HG02588 (cell line): Measurements from ENCODE around the gene TOX2.

Experiments
- ATAC-seq: cut with Tn5 transposase; IDR thresholded peaks from one replicate; pipeline ENCODE4 v1.9.1; 2021; ENCODE audit warnings: mild to moderate bottlenecking, moderate library complexity; ENCODE audit not compliant: unreplicated experiment

TOX2 gene

DNA sequence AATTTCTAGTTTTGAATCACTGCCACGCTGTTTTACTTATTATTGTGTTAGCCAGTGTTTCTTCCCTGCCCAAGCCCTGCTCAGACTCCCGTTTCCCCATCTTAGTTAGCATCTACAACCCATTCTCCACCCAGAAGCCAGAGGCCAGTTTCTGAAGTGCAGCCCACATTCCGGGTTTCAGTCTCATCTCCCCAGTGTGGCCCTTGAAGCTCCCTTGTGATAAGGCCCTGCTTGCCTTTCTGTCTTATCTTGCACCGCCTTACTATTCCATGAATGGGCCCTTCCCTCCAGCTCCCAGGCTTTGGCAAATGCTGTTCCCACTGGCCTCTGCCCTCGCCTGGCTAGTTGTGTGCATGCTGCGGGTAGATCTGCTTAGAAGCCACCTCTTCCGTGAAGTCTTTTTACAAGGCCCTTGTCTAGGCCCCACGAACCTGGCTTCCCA is 41.1 kb downstream of the TOX2 start:
- ATAC-seq = peak; percentile 10

DNA sequence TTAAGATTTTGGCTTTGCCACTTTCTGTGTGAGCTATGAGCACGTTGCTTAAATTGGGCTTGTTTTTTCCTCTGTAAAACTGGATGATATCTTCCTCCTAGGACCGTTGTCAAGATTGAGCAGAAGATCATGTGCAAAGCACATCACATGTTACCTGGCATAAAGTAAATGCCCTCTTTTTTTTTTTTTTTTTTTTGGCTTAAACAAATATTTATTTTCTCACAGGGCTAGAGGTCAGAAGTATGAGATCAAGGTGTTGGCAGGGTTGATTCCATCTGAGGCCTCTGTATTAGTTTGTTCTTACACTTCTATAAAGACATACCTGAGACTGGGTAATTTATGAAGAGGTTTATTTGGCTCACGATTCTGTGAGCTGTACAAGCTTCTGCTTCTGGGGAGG is 42.7 kb downstream of the TOX2 start:
- no peak for ATAC-seq

DNA sequence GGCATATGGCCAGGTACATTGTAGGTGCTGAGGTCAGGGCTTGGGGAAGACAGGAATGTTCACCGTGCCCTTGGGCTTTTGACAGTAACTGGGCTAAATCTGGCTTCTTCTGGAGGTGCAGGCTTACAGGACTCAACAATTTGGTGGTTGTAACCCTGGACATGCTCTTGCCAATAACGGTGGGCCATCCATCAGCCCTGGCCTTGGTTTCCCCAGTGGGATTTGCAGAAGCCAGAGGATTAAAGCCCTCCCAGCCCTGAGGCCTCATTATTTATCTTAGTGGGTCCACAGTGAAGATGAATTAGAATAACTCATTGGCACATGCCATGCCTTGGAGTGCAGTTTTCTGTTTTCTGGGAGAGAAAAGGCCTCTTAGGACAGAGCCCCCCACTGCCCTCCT is 44.0 kb downstream of the TOX2 start:
- no peak for ATAC-seq

DNA sequence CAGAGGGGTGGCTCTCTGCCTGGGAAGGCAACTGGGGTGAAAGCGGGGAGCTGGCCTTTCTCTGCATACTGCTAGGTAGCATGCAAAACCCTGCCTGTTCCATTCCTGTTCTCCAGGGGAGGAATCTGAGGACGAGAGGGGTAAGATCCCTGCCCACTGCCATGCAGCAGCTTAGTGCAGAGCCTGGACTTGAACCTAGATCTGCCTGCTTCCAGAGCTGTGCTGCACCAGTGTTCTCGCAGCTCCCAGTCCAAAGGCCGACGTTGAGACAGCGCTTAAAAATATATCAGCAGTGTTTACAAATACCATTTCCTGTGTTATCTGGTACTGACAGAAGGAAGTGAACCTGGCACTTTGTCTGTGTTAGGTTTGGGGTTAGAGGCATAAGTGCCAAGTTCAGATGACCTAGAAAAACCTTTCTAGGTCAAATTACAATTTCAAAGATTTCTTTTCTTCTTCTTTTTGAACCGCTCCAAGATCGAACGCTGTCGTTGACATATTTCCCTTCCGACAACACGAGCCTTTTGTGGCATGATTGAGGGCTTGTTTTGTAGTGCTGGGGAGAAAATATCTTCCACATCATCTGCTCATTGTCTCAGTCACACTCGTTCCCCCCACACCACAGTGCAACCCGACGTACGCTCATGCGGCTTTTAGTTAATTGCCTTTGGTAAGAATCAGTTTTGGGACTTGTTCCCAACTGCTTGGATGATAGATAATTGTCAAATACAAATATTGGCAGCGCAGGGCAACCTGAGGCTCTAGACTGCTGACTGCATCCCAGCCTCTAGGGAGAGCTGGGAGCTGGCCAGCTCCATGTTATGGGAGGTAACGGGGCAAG is 44.6 kb downstream of the TOX2 start:
- no peak for ATAC-seq

DNA sequence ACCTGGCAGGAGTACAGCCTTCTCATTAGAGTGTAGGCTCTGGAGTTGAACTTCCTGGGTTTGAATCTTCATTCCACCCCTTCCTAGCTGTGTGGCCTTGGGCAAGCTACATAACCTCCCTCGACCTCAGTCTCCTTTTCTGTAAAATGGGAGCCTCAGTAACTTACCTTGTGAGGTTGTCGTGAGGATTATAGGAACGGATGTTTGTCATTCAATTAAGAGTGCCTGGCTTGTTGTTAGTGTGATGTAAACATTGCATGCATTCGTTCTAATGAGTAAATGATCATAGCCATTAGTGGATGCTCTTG is 45.2 kb downstream of the TOX2 start:
- ATAC-seq = no peak

DNA sequence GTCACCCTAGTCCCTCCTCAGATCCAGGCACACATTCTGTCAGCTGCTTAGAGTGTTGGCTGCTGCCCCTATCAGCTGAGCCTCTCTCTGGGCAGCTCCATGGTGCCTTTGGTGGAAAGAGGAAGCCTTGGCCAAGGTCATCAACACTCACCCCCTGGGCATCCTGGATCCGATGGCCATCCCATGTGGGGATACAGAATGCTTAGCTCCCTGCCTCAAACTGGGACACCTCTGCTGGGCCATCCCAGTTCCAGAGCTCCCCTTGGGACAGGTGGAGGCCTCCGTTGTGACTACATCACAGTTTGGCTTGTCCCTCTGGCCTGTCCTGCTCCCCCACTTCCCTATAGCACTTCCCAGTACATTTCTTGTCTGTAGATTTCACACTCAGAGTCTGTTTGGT is 45.6 kb downstream of the TOX2 start:
- ATAC-seq = no peak

DNA sequence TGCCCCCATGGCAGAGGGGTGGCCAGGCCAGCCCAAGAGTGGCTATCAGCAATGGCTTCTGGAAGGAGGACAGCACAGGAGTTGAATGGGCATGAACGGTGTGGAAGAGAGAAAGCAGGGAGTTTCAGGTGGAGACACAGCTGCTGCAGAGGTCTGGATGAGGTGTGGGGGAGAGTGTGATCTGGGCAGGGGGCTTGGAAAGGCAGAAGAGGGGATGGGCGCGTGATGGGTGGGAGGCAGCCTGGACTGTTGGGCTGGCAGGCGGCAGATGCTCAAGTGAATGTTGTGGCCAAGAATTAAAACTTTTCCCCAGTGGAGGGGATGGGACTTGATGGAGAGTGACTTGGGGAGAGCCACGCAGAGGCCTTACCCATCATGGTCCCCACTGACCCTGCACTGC is 46.5 kb downstream of the TOX2 start:
- no peak for ATAC-seq

DNA sequence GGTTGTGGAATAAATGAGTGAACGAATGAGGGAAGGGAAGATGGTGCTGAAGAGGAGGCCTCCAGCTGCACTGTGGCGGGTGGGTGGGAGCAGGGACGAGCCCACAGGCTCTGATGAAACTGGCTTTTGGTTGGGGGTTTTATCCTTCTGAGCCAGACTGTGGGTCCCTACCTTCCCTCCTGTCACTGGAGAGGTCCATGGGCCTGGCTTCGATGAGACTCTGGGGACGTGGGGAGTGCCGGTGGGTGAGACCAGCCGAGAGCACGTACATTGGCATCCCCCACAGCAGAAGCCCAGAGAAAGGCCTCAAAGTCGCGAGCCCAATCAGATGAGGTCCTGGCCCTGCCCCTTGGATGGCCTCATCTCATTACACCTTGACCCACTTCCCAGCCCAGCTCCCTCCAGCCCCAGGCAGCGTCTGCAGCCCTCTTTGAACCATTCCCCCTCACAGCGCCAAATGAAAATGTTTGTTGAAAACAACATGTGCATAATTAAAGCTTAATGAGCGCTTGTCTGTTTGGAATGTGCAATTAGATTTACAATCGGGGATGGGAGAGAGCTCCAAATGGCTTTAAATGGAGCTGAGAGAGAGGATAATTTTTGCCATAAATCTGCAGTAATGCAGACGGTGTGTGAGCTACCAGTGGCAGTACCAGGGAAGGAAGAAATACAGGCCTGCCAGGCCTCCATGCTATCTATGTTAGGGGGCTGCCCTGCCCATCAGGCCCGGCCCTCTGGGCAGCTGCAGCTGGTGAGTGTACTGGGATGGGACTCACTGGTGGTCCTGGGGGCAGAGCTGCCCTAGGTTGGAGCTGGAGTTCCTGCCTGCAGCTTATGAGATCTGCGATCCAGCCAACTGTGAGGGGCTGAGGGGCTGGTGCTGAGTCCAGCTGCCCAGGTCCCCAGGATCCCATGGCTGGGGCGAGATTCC is 47.2 kb downstream of the TOX2 start:
- ATAC-seq = no peak

DNA sequence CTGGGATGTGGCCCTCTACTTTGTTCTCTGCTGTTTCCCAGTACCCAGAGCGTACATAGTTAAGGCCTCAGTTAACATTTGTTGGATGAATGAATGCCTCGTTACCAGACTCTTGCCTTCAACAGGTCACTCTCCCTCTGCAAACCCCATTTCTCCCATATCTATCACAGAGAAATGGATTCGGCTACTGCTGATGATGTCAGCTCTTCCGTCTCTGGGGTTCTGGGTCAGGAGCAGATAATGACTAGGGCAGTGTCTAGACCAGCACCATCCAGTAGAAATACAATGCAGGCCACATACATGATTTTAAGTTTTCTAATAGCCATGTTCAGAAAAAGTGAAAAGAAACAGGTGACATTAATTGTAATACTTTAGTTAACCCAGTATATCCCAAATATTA is 47.9 kb downstream of the TOX2 start:
- ATAC-seq = no peak

DNA sequence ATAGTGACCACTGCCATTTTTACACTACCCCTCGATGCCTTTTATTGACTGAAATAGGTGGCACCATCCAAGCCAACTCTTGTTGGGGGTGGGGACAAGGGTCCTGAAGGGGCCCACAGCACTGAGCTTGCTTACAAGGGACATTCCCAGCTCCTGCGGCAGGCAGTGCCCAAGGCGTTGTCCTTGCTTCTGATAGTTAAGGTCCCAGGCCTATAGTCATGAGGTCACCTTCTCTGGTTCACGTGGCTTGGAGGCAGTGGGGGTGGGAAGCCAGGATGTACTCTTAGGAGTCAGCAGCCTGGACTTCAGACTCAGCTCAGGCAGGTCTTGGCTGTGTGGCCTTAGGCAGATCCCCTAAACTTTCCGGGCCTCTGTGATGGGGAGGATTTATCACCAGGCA is 48.6 kb downstream of the TOX2 start:
- no peak for ATAC-seq

DNA sequence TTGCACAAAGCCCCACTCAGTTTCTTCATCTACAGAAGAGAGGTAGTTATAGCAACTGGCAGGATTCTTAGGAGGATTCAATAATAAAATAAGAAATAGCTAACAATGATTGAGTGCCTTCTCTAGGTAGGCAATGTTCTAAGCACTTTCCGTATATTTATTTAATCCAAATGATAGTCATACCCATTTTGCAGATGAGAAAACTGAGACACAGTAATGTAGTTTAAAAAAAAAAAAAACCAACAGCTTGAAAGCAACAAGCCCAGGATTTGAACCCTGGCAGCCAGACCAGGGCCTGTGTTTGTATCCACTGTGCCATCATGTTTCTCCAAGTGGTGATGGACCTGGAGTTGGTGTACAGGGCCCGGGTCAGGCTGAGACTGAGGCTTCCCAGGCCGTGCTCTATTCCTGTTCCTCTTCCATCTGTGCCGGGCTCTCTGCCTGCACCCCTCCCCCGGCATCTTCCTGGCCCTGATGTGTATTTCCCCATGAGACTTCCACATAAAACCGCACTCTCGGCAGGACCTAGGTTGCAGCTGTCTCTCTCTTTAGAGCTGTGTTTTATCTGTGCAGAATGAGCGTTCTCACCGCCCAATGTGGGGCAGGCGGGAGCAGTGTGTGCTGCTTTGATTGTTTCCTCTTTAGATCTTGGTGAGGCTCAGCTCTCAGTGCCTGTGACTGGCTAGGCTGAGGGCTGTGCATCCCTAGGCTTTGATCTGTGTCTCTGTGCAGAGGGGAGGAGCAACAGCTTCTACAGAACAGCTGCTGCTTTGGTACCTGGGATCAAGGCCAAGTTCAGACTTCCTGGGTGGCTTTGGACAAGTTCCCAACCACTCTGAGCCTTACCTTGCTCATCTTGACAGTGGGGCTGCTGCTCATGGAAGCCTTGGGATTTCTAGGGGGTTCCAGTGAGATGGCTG is 49.5 kb downstream of the TOX2 start:
- ATAC-seq = no peak

DNA sequence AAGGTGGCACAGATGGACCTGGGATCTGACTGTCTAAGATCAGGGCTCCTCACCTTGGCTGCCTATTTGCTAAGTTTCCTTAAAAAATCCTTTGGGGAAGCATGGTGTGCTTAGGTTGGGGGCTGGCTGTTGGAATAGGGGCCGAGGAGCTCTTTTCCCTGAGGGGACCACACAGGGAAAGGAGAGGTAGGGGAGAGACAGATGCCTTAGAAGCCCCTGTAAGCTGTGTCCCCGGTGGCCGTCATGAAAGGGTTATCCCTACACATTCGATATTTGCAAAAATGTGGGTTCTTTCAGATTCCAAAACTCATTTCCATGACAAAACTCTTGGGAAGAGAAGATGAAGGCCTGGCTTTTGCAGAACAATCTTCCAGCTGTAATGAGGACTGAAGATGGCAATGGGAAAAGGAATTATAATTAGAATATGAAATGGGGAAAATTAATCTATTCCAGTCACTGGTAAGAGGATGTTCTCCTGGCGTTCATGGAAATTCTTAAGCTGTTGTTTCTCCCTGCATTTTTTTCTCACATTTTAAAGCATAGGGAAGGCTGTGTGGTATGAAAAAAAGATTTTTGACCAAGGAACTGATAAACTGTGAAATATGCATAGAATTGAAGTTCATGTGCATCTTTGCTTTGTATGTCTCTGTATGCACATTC is 53.8 kb downstream of the TOX2 start:
- no peak for ATAC-seq

DNA sequence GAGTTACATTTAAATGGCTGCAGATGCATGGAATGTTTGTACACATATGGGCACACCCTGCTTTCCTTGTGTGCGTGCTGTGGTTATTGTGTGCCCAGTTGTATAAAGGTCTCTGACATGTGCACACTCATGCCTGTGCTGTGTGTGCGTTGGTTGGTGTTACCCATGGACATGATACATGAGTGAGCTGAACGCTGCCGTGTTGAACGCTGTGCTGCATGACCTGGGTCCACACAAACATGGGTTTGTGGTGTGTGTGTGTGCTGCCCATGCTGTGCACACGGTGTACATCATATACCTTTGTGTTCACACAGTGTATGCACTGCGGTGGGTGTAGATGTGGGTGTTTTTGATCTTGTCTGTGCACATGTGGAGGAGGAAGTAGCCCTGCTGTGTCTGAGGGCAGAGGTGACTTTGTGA is 54.4 kb downstream of the TOX2 start:
- ATAC-seq = no peak

DNA sequence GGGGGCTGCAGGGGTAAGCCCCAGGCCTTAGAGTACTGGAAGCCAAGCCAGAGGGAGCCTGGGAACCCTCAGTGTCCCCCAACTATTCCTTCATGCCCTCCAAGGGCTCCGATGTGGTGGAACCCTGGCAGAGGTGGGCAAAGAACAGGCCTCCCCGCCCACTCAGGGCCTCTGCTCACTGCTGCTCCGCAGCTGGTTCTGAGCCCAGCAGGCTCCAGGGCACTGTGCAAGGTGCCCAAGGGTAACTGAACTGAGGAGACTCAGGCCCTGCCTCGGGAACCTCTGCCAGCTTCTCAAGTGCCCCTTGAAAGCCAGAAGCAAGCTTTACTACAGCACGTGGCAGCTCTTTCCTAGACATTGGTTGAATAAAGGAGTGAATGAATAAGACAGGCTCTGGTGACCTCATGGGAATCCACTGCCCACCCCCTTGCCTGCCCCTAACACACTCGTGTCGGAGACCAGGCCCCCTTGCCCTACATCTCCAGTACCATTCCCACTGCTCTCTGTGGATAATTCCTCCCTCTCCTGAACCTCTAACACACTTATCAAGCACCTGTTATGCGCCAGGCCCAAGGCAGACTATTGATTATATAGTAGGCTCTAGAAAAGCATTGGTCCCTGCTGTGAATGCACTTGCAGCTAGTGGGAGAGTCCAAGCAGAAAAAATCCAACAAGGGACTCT is 55.0 kb downstream of the TOX2 start:
- no peak for ATAC-seq

DNA sequence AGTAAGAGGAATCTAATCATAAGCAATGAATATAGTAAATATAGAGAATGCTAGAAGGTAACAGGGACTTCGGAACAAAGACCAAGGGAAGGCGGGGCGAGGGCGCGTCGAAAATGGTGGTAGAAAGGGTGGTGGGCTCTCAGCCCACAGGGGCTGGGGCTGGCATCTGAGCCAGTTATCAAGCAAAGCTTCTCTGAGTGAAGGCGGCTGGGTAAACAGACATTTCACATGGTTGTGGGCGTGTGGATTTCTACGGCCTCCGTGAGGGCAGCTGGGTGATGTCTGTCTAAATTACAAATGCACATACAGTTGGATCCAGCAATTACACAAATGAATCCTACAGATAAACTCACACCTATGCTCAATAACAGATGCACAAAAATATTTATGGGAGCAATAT is 56.6 kb downstream of the TOX2 start:
- no peak for ATAC-seq

DNA sequence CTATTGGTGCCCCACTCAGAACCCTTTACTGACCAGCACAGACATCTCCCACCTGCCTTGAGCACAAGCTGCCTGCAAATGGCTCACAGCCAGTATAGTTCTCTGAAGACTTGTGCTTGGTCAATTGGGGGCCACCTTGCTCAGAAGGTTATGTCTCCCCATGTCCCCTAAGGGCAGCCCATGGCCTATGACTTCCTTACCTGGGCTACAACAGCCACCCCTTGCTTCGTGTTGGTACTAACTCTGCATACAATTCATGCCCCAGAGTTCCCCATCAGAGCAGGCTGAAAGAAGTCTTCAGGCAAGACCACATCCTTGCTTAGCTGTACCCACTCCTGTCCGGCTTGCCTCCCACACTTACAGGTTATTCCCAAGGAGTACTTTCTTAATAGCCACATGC is 57.4 kb downstream of the TOX2 start:
- no peak for ATAC-seq

DNA sequence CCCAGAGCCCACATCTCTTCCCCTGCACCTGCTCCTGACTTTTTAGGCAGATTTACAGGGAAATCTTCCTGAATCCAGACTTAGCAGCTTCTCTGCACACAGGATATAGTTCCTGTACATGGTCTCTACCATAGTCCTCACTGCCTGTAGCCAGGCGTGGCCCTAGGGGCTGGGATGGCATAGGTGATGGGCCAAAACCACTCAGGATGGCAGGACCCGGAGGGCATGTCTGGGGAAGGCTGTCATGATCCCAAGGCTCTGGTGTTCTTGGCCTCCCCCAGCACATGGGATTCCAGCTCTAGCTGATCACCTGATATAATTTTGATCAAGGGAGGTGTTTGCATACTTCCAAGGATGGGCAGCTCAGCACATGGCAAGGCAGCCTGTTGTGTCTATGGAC is 58.0 kb downstream of the TOX2 start:
- ATAC-seq = no peak

DNA sequence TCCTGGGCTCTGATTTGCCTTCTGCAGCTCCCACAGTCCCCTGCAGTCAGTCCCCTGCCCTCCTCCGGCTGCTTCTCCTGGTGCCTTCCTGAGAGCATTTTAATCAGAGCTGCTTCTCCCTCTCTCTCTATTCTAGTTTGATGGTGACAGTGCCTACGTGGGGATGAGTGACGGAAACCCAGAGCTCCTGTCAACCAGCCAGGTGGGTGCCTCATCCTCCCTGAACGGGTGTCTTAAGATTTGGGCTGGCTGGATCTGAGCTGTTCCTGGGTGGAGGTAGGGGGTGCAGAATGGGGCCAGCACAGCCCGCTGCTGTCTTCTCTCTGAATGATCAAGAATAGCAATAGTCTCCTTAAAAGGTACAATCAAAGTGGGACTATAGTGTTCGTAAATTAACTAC is 58.6 kb downstream of the TOX2 start:
- ATAC-seq = no peak

DNA sequence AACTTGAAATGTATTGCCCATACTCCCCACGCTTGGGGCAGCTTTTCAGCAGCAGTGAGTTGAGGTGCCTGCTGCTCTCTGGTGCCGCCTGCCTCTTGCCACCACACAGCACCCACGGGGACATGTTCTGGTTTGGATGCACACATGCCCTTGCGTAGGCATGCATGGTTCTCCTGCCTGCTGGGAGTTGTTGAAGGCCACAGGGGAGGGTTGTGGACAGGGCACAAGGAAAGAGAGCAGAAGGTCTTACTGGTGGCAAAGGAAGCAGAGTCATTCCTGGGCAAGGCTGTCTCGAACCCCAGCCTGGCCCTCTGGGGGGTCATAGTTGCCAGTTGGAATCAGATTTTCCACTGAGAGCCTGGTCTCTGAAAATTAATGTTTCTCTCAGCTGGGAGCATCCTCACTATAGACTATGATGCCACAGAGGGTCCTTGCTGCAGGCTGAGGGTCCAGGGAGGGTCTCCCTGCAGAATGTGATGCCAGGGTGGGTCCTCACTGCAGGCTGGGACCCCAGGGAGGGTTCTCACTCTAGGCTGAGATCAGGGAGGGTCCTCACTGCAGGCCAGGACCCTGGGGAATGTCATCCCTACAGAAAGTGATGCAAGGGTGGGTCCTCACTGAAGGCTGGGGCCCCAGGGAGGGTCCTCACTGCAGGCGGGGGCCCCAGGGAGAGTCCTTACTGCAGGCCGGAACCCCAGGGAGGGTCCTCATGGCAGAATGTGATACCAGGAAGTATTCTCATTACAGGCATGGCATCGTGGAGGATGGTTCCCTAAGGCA is 59.2 kb downstream of the TOX2 start:
- no peak for ATAC-seq
